ENCODE data around the gene FYB1.

The FYB1 gene

DNA sequence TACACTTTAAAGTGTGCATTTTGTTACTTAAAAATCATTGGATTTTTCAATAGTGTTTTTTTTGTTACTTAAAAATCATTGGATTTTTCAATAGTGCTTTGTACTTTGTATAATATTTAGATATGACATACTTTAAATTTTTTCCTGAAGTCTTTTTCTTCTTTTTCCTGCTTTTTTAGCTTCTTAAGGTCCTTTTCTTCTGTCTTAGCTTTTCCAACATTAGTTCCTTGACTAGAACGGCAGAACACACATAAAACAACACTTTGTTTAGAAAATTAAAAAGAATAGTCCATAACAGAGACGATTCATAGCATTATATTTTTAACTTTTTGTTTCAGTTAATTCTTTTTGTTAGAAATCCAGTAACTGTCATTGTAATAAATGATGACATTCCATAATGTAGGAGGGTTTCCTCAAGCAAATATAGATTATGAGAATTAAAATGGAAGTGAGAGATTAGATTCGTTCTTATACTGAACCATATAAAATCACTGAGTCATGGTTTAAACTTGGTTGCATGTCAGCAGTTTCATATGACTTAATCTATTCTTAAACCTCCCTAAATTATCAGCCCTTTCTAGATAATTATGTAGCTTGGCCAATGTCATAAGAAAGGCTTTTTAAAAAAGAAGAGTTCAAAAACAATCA, 99.8 kb downstream of the FYB1 start:
- no peak for DNase-seq (ENCODE audit: low read depth)

GRCh38 chr5:39118638-39119037, 100.7 kb downstream of the FYB1 start:
- DNase-seq (ENCODE audit: low read depth), result no peak

- DNase-seq (ENCODE audit: low read depth), result no peak
These were observed 102.0 kb downstream of the FYB1 start for GRCh38 chr5:39117401-39117800.

- no peak for DNase-seq (ENCODE audit: low read depth)
These were observed 102.8 kb downstream of the FYB1 start for GRCh38 chr5:39116344-39117170.

DNA sequence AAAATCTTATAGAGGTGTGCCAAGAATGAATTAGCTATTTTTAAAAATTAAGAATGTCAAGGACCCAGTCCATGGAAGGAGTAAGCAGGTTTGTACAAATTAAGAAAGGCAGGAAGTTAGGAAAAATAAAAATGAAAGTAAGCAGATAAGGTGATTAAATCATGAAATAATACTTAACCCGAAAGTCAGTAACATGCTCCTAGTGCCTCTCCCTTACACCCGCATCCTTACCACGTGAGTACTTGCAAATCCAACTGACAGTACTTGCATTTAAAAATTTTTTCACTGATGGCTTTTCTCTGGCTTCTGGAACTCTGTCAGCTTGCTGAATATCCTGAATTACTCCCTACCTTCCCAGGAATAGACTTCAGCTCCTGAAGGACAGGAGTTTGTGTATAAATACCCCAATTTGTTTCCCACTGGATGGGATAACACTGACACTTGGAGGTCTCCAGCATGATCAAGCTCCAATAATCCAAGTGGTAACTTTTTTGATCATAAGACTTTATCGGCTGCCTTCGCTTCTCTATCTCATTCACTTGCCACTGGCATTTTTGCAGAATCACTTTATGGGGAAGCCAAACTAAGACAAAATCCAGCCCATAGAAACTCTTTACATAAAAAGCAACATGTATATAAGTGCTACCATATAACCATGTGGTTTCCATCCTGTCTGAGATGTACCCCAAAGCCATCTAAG, 103.6 kb downstream of the FYB1 start:
- no peak for DNase-seq (ENCODE audit: low read depth)

GRCh38 chr5:39114155-39114554, 105.2 kb downstream of the FYB1 start:
- no peak for DNase-seq (ENCODE audit: low read depth)

GRCh38 chr5:39113354-39113953, 105.9 kb downstream of the FYB1 start:
- DNase-seq (ENCODE audit: low read depth), result no peak

DNA sequence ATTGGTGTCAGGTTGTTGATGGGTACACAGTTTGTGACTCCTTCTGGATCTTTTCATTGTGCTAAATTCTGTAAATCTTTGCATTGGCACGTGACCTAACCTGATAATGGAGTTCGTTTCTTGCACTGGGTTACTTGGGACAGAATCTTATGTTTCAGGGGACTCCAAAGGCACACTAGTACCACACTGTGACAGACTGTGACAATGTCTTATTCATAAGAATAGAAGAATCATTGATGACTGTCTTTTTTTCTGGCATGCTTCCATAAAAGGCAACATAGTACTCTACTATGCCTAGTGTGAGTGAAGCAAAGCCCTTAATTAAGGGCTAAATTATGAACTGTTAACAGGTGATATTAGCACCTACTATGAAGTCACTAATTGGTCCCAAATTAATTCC, 109.8 kb downstream of the FYB1 start:
- DNase-seq (ENCODE audit: low read depth), result no peak

- DNase-seq (ENCODE audit: low read depth), result no peak
These were observed 110.4 kb downstream of the FYB1 start for GRCh38 chr5:39108987-39109386.

- DNase-seq (ENCODE audit: low read depth), result peak; percentile 31
These were observed 112.0 kb downstream of the FYB1 start for GRCh38 chr5:39107350-39107749.

- no peak for DNase-seq (ENCODE audit: low read depth)
These were observed 113.0 kb downstream of the FYB1 start for GRCh38 chr5:39106322-39106721.

GRCh38 chr5:39104221-39104620, 115.1 kb downstream of the FYB1 start:
- no peak for DNase-seq (ENCODE audit: low read depth)

DNA sequence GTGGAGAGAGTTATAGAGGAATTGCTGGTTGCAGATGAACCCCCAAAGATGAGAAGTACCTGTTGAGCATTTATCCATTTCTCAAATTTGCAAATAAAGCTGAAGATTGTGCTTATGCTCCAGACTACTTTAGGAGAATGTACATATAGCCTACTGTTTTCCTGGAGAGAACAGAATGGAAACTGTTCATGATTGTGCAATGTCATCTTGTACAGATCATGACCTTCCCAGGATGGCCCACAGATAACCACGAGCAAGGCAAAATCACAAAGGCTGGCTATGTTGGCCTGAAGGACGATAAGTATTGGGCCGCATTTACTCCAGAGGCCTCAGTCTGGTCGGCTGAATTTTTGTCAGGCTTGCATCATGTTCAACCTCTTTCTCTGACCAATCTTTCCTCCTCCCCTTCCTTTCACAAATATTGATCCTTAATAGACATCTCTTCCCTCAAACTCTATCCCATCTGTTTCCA, 116.6 kb downstream of the FYB1 start:
- peak; percentile 33 for DNase-seq (ENCODE audit: low read depth)

GRCh38 chr5:39100851-39101396, 118.4 kb downstream of the FYB1 start:
- DNase-seq (ENCODE audit: low read depth), result peak; percentile 90

DNA sequence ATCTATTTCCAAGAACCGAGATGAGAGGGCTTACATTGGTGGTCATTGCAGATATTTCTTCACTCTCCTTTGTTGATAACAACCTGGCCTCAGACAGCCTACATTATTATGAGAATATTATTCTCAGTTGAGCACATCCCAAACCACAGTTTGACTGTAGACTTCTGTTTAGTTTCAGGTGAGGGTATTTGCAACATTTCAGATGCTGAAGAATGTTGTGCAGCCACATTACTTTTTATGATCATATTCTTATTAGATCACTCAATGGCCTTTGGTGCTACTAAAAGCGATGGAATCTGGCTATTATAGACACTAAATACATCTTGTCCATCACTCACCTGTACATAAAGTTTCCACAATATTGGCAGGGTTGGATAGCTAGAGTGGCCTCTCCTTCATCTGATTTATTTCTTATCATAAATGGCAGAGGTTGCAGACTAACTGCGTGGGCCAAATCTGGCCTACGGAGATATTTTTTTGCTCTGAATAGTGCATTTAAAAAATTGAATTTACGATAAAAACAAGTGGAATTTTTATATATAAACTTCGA, 119.0 kb downstream of the FYB1 start:
- no peak for DNase-seq (ENCODE audit: low read depth)

- DNase-seq (ENCODE audit: low read depth), result no peak
These were observed 119.5 kb downstream of the FYB1 start for GRCh38 chr5:39099831-39100230.

- no peak for DNase-seq (ENCODE audit: low read depth)
These were observed 126.0 kb downstream of the FYB1 start for GRCh38 chr5:39093352-39093751.

DNA sequence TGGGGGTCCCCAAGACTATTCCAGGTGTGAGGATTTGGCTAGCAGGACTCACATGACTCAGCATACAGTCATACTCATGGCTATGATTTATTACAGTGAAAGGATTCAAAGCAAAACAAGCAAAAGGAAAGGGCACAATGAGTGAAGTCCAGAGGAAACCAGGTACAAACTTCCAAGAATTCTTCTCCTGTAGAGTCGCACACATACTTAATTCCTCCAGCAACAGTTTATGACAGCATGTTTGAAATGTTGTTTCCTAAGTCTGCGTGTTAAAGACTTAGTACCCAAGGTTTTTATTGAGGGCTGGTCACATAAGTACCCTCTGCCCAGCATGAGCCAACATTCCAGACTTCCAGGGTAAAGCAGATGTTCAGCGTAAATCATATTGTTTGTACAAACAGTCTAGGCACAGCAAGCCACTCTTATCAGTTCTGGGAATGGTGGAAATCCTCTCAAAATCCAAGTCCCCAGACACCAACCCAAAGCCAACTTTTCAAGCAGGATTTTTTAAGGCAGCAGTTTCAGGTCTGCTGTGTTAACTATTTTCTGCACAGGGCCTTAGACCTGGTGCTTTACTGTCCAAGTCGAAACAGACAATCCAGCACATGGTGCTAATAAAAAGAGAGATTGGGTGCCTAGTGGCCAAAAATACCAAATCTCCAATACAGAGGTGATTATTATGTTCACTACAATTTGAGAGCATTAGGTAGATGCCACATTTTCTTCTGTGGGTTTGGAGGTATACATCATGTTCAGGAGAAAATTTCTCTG, 126.6 kb downstream of the FYB1 start:
- DNase-seq (ENCODE audit: low read depth), result no peak

DNA sequence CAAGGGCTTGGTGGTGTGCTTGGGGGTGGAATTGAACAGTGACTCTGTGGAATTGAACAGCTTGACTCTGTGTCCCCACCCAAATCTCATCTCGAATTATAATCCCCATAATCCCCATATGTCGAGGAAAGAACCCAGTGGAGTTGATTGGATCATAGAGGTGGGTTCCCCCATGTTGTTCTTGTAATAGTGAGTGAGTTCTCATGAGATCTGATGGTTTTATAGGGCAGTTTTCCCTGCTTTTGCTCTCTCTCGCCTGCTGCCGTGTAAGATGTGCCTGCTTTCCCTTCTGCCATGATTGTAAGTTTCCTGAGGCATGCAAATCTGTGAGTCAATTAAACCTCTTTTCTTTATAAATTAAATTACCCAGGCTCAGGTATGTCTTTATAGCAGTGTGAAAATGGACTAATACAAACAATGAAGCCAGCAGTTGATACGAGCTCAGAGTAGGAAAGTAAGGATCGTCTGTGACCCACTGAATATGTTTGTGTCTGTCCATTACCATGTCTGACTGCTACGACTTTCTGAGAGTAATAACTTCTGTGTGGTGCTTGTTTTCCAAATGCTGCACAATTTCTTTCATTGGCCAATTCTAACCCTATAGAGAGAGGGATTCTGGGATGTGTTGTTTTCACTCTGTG, 127.3 kb downstream of the FYB1 start:
- no peak for DNase-seq (ENCODE audit: low read depth)

GRCh38 chr5:39083968-39084367, 135.4 kb downstream of the FYB1 start:
- no peak for DNase-seq (ENCODE audit: low read depth)

DNA sequence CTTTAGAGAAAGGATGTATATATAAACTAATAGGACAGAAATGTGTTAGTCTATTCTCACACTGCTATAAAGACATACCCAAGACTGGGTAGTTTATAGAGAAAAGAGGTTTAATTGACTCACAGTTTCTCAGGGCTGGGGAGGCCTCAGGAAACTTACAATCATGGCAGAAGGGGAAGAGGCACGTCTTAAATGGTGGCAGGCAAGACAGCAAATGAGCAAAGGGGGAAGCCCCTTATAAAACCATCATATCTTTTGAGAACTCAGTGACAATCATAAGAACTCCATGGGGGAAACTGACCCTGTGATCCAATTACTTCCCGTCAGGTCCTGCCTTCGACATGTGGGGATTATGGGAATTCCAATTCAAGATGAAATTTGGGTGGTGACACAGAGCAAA, 136.4 kb downstream of the FYB1 start:
- DNase-seq (ENCODE audit: low read depth), result no peak

Data from stromal cell of bone marrow (primary cell).